ENCODE data around the gene AGPS.
A peak's percentile ranks its signal among the peaks of the same experiment; 100 is the strongest.
"Not testable (repeated sequence)": the region's sequence is repeated elsewhere in the genome, so short reads cannot be mapped to it uniquely, and the experiment has no call there.

The AGPS gene

GRCh38 chr2:177532567-177532966 lies 140.0 kb downstream of the AGPS start:
- no peak for DNase-seq

GRCh38 chr2:177533253-177533652 lies 140.7 kb downstream of the AGPS start:
- DNase-seq = no peak

GRCh38 chr2:177535000-177535399 lies 142.4 kb downstream of the AGPS start:
- DNase-seq = peak; percentile 34

GRCh38 chr2:177535958-177536504 lies 143.5 kb downstream of the AGPS start:
- peak; percentile 91 for DNase-seq

- DNase-seq = no peak
Observed at GRCh38 chr2:177537213-177537612, 144.6 kb downstream of the AGPS start.

GRCh38 chr2:177537636-177538035 lies 145.1 kb downstream of the AGPS start:
- no peak for DNase-seq

- peak; percentile 44 for DNase-seq
Observed at GRCh38 chr2:177538323-177538722, 145.8 kb downstream of the AGPS start.

GRCh38 chr2:177540283-177540682 lies 147.7 kb downstream of the AGPS start:
- no peak for DNase-seq

GRCh38 chr2:177541258-177541991 lies 148.9 kb downstream of the AGPS start:
- no peak for DNase-seq

GRCh38 chr2:177542396-177542795 lies 149.8 kb downstream of the AGPS start:
- DNase-seq = no peak

- DNase-seq = no peak
Observed at GRCh38 chr2:177543007-177543760, 150.6 kb downstream of the AGPS start.

GRCh38 chr2:177545143-177545542 lies 152.6 kb downstream of the AGPS start:
- no peak for DNase-seq

GRCh38 chr2:177545981-177546585 lies 153.5 kb downstream of the AGPS start:
- DNase-seq = no peak

- no peak for DNase-seq
Observed at GRCh38 chr2:177547122-177547521, 154.5 kb downstream of the AGPS start.

GRCh38 chr2:177547772-177548171 lies 155.2 kb downstream of the AGPS start:
- no peak for DNase-seq

- DNase-seq = no peak
Observed at GRCh38 chr2:177548636-177549035, 156.1 kb downstream of the AGPS start.

GRCh38 chr2:177549171-177549570 lies 156.6 kb downstream of the AGPS start:
- no peak for DNase-seq

GRCh38 chr2:177550264-177551200 lies 158.0 kb downstream of the AGPS start:
- no peak for DNase-seq

- not testable (repeated sequence) for DNase-seq
Observed at GRCh38 chr2:177551360-177551759, 158.8 kb downstream of the AGPS start.

- DNase-seq = no peak
Observed at GRCh38 chr2:177551989-177552421, 159.4 kb downstream of the AGPS start.

GRCh38 chr2:177552422-177553175 lies 160.0 kb downstream of the AGPS start:
- DNase-seq = peak; percentile 90

Measured in NCI-H146 (cell line).